Activated CD8-positive, alpha-beta memory T cell treated with anti-CD3 and anti-CD28 coated beads, Interleukin-2, amount 10 ng/mL, durations not matched to agents 7 days and 5 days (primary cell): Measurements from ENCODE around the gene RGR. TPM values are rescaled to one million over a fixed set of nuclear protein-coding genes. Genes with fewer than 3 reads are reported as not detected.

Experiments used
- ATAC-seq: fragments of 150-1000 bp; cut with Tn5 transposase; one replicate; pipeline ENCODE4 v1.10.0; 2021; ENCODE audit warnings: moderate library complexity
- CTCF ChIA-PET: fragments of 350-600 bp; sonication (Branson Sonifier 250); formaldehyde crosslinking; loops from one replicate; lab custom pipeline; 2021; ENCODE audit warnings: antibody characterized with exemption; lab: Charles Lee
- DNase-seq: peaks from one replicate; pipeline ENCODE4 v3.0.0-alpha.2; 2020
- H3K27ac Mint-ChIP-seq: one replicate; pipeline ENCODE4 v1.8.0; 2021; ENCODE audit warnings: mild to moderate bottlenecking, mixed read lengths
- H3K27me3 Mint-ChIP-seq: one replicate; pipeline ENCODE4 v1.8.0; 2021; ENCODE audit warnings: mixed read lengths
- H3K36me3 Mint-ChIP-seq: one replicate; pipeline ENCODE4 v1.8.0; 2021; ENCODE audit warnings: mild to moderate bottlenecking, mixed read lengths
- H3K4me1 Mint-ChIP-seq: one replicate; pipeline ENCODE4 v1.8.0; 2021; ENCODE audit warnings: mixed read lengths
- H3K4me3 Mint-ChIP-seq: one replicate; pipeline ENCODE4 v1.8.0; 2021; ENCODE audit warnings: mild to moderate bottlenecking, moderate library complexity, mixed read lengths
- H3K9me3 Mint-ChIP-seq: one replicate; pipeline ENCODE4 v1.8.0; 2022; ENCODE audit warnings: low read depth, mixed read lengths
- total RNA-seq, 2 experiments: library from RNA; stranded (reverse); gene quantifications; one replicate each; pipeline ENCODE4 v1.2.3, GENCODE V29; 2021

The RGR gene
- total RNA-seq, 2 experiments from 2014 or later: not detected

GRCh38 chr10:84294766-84295447, 50.1 kb downstream of the RGR start:
- CTCF ChIA-PET: no interaction called here
- ATAC-seq: peak; percentile 65
- H3K27me3 Mint-ChIP-seq: peaks cover 22% of the 10 kb centered on the region
- H3K4me3 Mint-ChIP-seq: peak overlapping the region; percentile 0
- no peak for DNase-seq
- H3K27ac Mint-ChIP-seq: peak overlapping the region; percentile 35
- H3K9me3 Mint-ChIP-seq: no peaks in the 10 kb centered on the region
- peaks cover 30% of the 10 kb centered on the region for H3K4me1 Mint-ChIP-seq
- H3K36me3 Mint-ChIP-seq: no peaks in the 10 kb centered on the region

- CTCF ChIA-PET: no interaction called here
Measured at GRCh38 chr10:84296091-84296981, 51.5 kb downstream of the RGR start.

GRCh38 chr10:84298057-84298456, 53.2 kb downstream of the RGR start:
- H3K27ac Mint-ChIP-seq: no peak overlapping the region
- H3K27me3 Mint-ChIP-seq: peaks cover 34% of the 10 kb centered on the region
- CTCF ChIA-PET: no interaction called here
- H3K4me1 Mint-ChIP-seq: peaks cover 30% of the 10 kb centered on the region
- DNase-seq (no peak), ATAC-seq (no peak)
- no peaks in the 10 kb centered on the region for H3K36me3 Mint-ChIP-seq
- H3K4me3 Mint-ChIP-seq: no peak overlapping the region
- no peaks in the 10 kb centered on the region for H3K9me3 Mint-ChIP-seq

More at GRCh38 chr10:84296091-84296981, 51.5 kb downstream of the RGR start:
- ATAC-seq: no peak
- DNase-seq: no peak
- Mint-ChIP-seq H3K36me3 (no peaks in the 10 kb centered on the region), H3K9me3 (no peaks in the 10 kb centered on the region), H3K4me3 (no peak overlapping the region), H3K4me1 (peaks cover 30% of the 10 kb centered on the region), H3K27ac (no peak overlapping the region), H3K27me3 (peaks cover 22% of the 10 kb centered on the region)

- H3K27ac Mint-ChIP-seq: no peak overlapping the region
- peaks cover 4% of the 10 kb centered on the region for H3K9me3 Mint-ChIP-seq
- H3K4me3 Mint-ChIP-seq: no peak overlapping the region
- H3K4me1 Mint-ChIP-seq: peaks cover 16% of the 10 kb centered on the region
- peaks cover 10% of the 10 kb centered on the region for H3K36me3 Mint-ChIP-seq
- DNase-seq: no peak
- CTCF ChIA-PET: interaction anchor here (1.0 to 2.0 kb wide), 4 partner anchors 8 to 238 kb away, joined by 4 to 5 read pairs (median 4); no protein-coding TSS in a partner anchor
- ATAC-seq: no peak
- peaks cover 50% of the 10 kb centered on the region for H3K27me3 Mint-ChIP-seq
Measured at GRCh38 chr10:84302223-84302622, 57.4 kb downstream of the RGR start.

- H3K27me3 Mint-ChIP-seq: peaks cover 33% of the 10 kb centered on the region
- peaks cover 42% of the 10 kb centered on the region for H3K4me1 Mint-ChIP-seq
- DNase-seq (no peak), ATAC-seq (no peak)
- peaks cover 4% of the 10 kb centered on the region for H3K9me3 Mint-ChIP-seq
- H3K4me3 Mint-ChIP-seq: peak overlapping the region; percentile 12
- peak overlapping the region; percentile 71 for H3K27ac Mint-ChIP-seq
- CTCF ChIA-PET: interaction anchor here (1.3 to 3.6 kb wide), 2 partner anchors 22 to 39 kb away, joined by 8 to 12 read pairs; partner anchors contain the start of gene CCSER2
- peaks cover 10% of the 10 kb centered on the region for H3K36me3 Mint-ChIP-seq
Measured at GRCh38 chr10:84306751-84307384, 62.0 kb downstream of the RGR start.

GRCh38 chr10:84308021-84308420, 63.2 kb downstream of the RGR start:
- peaks cover 40% of the 10 kb centered on the region for H3K4me1 Mint-ChIP-seq
- DNase-seq: no peak
- peaks cover 10% of the 10 kb centered on the region for H3K36me3 Mint-ChIP-seq
- H3K27ac Mint-ChIP-seq: peak overlapping the region; percentile 57
- peaks cover 4% of the 10 kb centered on the region for H3K9me3 Mint-ChIP-seq
- H3K4me3 Mint-ChIP-seq: no peak overlapping the region
- ATAC-seq: no peak
- CTCF ChIA-PET: interaction anchor here (1.3 to 3.6 kb wide), 2 partner anchors 21 to 40 kb away, joined by 8 to 12 read pairs; partner anchors contain the start of gene CCSER2
- peaks cover 26% of the 10 kb centered on the region for H3K27me3 Mint-ChIP-seq

GRCh38 chr10:84308481-84309304, 63.8 kb downstream of the RGR start:
- Mint-ChIP-seq H3K36me3 (peaks cover 10% of the 10 kb centered on the region), H3K9me3 (peaks cover 4% of the 10 kb centered on the region), H3K27me3 (peaks cover 26% of the 10 kb centered on the region), H3K4me1 (peaks cover 40% of the 10 kb centered on the region), H3K27ac (peak overlapping the region; percentile 78), H3K4me3 (peak overlapping the region; percentile 43)
- DNase-seq (peak; percentile 64), ATAC-seq (peak; percentile 65)
- CTCF ChIA-PET: interaction anchor here (1.3 to 3.6 kb wide), 2 partner anchors 20 to 41 kb away, joined by 8 to 12 read pairs; partner anchors contain the start of gene CCSER2

Other genes starting within 250 kb of the RGR start
- gene GHITM, start 105.5 kb upstream of the RGR start, total RNA-seq: 100 to 1,000 TPM; 110 to 145 TPM
- gene GPR15LG, start 71.3 kb upstream of the RGR start, total RNA-seq: not detected
- 1 to 10 TPM in 1 of 2 experiments, under 1 TPM in 1; 0.37 to 1.6 TPM for gene CDHR1, start 50.5 kb upstream of the RGR start, total RNA-seq
- not detected for gene LRIT2, start 19.5 kb upstream of the RGR start, total RNA-seq
- not detected for gene LRIT1, start 3.5 kb upstream of the RGR start, total RNA-seq
- gene CCSER2, start 83.5 kb downstream of the RGR start, total RNA-seq: 10 to 100 TPM; 52.7 to 80.3 TPM